Left ventricle myocardium inferior (tissue), 1 donor: Measurements from ENCODE around the gene RERE. TPM values are rescaled to one million over a fixed set of nuclear protein-coding genes. Genes with fewer than 3 reads are reported as not detected.
A peak's percentile ranks its signal among the peaks of the same experiment; 100 is the strongest.

Experiments
- DNase-seq: peaks from one replicate; pipeline ENCODE4 v3.0.0-alpha.2; 2020
- H3K27ac ChIP-seq: fragments of 200-600 bp; replicated peaks from 2 replicates; pipeline ENCODE4 v1.8.0; 2021
- H3K27me3 ChIP-seq: fragments of 200-600 bp; 2 replicates; pipeline ENCODE4 v1.8.0; 2021; ENCODE audit warnings: low read depth
- H3K36me3 ChIP-seq: fragments of 200-600 bp; 2 replicates; pipeline ENCODE4 v1.8.0; 2021
- H3K4me1 ChIP-seq: fragments of 200-600 bp; 2 replicates; pipeline ENCODE4 v1.8.0; 2021
- H3K4me3 ChIP-seq: fragments of 200-600 bp; 2 replicates; pipeline ENCODE4 v1.8.0; 2021; ENCODE audit warnings: mild to moderate bottlenecking, moderate library complexity
- H3K9me3 ChIP-seq: fragments of 200-600 bp; replicated peaks from 2 replicates; pipeline ENCODE4 v1.8.0; 2021
- intact Hi-C: fragments of 100-400 bp; cut with micrococcal nuclease; formaldehyde crosslinking; loops from one replicate; pipeline ENCODE4 v1.11.0; 2022
- total RNA-seq: library from RNA; stranded (reverse); fragmentation: NEBNext Ultra II Directional; extraction: Animal tissue kit (Norgen Biotek cat#: 25700); gene quantifications from one replicate; pipeline ENCODE4 v1.2.1, GENCODE V29; 2021
- TF ChIP-seq, protein P1 (sequence below): fragments of 200-600 bp; IDR thresholded peaks from 2 replicates; pipeline ENCODE4 v1.8.0; 2021; ENCODE audit warnings: antibody characterized with exemption, mild to moderate bottlenecking, borderline replicate concordance
- donor health status: DM: no; HTN: yes; CAD: no; lungs with severe emphysema.

Gene RERE
- total RNA-seq, 1 donor from 2014 or later, result 141 TPM

GRCh38 chr1:8674912-8675311 is 142.5 kb downstream of the RERE start:
- Histone ChIP-seq H3K36me3 (no peaks in the 10 kb centered on the region), H3K27me3 (no peaks in the 10 kb centered on the region), H3K9me3 (no peaks in the 10 kb centered on the region), H3K4me1 (peaks cover 52% of the 10 kb centered on the region), H3K4me3 (no peak overlapping the region), H3K27ac (no peak overlapping the region)
- intact Hi-C loops, result loop anchor here (5.0 kb wide), 1 partner anchor 113 kb away; no protein-coding TSS in a partner anchor
- TF ChIP-seq, protein P1, sequence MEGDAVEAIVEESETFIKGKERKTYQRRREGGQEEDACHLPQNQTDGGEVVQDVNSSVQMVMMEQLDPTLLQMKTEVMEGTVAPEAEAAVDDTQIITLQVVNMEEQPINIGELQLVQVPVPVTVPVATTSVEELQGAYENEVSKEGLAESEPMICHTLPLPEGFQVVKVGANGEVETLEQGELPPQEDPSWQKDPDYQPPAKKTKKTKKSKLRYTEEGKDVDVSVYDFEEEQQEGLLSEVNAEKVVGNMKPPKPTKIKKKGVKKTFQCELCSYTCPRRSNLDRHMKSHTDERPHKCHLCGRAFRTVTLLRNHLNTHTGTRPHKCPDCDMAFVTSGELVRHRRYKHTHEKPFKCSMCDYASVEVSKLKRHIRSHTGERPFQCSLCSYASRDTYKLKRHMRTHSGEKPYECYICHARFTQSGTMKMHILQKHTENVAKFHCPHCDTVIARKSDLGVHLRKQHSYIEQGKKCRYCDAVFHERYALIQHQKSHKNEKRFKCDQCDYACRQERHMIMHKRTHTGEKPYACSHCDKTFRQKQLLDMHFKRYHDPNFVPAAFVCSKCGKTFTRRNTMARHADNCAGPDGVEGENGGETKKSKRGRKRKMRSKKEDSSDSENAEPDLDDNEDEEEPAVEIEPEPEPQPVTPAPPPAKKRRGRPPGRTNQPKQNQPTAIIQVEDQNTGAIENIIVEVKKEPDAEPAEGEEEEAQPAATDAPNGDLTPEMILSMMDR, result no peak
- no peak for DNase-seq

DNA sequence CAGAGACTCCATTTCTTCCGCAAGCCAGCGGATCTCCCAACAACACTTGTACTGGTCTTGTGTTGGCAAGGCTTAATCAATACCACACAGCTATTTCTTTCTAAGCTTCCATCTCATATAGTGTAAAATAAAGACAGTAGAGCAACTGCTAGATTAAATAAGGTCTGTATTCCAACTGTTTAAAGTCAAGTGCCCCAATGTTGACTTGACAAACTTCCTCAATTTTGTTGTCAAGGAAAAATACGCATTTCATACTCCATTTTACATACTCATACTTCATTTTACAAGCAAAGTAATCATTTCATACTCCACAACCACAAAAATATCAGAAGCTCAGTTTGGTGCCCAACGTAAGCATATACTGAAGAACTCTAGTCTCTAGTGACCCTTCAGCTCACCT is 143.0 kb downstream of the RERE start:
- intact Hi-C loops, result loop anchor here (5.0 kb wide), 1 partner anchor 112 kb away; no protein-coding TSS in a partner anchor
- no peak for DNase-seq

DNA sequence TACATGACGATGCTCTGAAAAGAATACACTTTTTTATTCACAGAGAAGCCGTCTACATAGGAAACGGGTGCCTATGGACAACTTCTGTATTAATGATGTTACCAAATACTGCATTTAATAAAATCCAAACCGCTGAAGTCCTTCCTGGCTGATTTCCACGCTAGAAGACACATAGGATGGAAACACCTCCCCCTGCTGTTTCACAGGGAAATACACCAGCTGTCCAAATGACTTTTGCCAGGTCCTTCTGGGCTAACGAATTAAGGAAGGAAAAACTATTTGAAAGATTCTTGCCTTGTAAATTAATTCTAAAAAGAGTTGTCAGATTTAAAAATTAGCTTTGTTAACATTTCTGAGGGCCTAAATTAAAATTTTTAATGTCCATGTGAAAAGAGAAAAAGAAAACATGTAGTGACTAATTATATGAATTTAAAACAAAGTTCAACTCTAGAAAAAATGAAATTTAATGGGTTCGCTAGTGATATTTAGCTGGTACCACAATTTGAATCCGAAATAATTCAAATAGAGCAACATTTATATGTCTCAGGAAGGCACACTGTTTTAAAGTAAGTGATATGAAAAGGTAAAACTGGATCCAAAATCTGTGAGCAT is 146.0 kb downstream of the RERE start:
- Histone ChIP-seq H3K27ac (peak overlapping the region; percentile 37), H3K27me3 (no peaks in the 10 kb centered on the region), H3K4me3 (no peak overlapping the region), H3K9me3 (no peaks in the 10 kb centered on the region), H3K36me3 (no peaks in the 10 kb centered on the region), H3K4me1 (peaks cover 65% of the 10 kb centered on the region)
- intact Hi-C loops, result loop anchor here (5.0 kb wide), 1 partner anchor 109 kb away; no protein-coding TSS in a partner anchor
- TF ChIP-seq, protein P1, result peak; percentile 91
- DNase-seq, result no peak

More for the DNA sequence above, 143.0 kb downstream of the RERE start:
- Histone ChIP-seq H3K4me1 (peaks cover 52% of the 10 kb centered on the region), H3K27me3 (no peaks in the 10 kb centered on the region), H3K36me3 (no peaks in the 10 kb centered on the region), H3K9me3 (no peaks in the 10 kb centered on the region), H3K27ac (no peak overlapping the region), H3K4me3 (no peak overlapping the region)
- TF ChIP-seq, protein P1, result no peak

GRCh38 chr1:8670371-8670818 is 147.0 kb downstream of the RERE start:
- intact Hi-C loops, result loop anchor here (5.0 kb wide), 1 partner anchor 108 kb away; no protein-coding TSS in a partner anchor
- TF ChIP-seq, protein P1, result no peak
- Histone ChIP-seq H3K4me3 (no peak overlapping the region), H3K4me1 (peaks cover 68% of the 10 kb centered on the region), H3K9me3 (no peaks in the 10 kb centered on the region), H3K27me3 (no peaks in the 10 kb centered on the region), H3K36me3 (no peaks in the 10 kb centered on the region), H3K27ac (peak overlapping the region; percentile 37)
- DNase-seq, result no peak

- Histone ChIP-seq H3K27ac (peak overlapping the region; percentile 37), H3K27me3 (no peaks in the 10 kb centered on the region), H3K36me3 (no peaks in the 10 kb centered on the region), H3K4me1 (peaks cover 73% of the 10 kb centered on the region), H3K9me3 (no peaks in the 10 kb centered on the region), H3K4me3 (no peak overlapping the region)
- intact Hi-C loops, result loop anchor here (5.0 kb wide), 1 partner anchor 107 kb away; no protein-coding TSS in a partner anchor
- TF ChIP-seq, protein P1, result no peak
- no peak for DNase-seq
Measured at GRCh38 chr1:8669606-8670335, 147.7 kb downstream of the RERE start.
